ENCODE data around the gene TDRD3.

GRCh38 chr13:60583911-60584753, 187.1 kb downstream of the TDRD3 start:
- TF ChIP-seq CTCF (IDR thresholded peaks at IDR 0.05) (no peak), POLR2A (IDR thresholded peaks at IDR 0.05) (no peak)

All from esophagus squamous epithelium (tissue), 4 donors.